ENCODE results near the gene MCRIP1. TPM values are rescaled to one million over a fixed set of nuclear protein-coding genes. Genes with fewer than 3 reads are reported as not detected.

The MCRIP1 gene
- total and polyA plus RNA-seq, 2 of the 8 experiments (the other 6 are each of a cell fraction or from before 2014, with no cell fraction given) = 103 to 151 TPM

- 89% methylated on average over 10 of the region's 11 CpGs; no CpG with 5 or more reads in 1 of the 2 experiments for WGBS, 2 experiments (ENCODE audit: extremely low coverage in 1 of 2, insufficient coverage in 1 of 2, insufficient read length in 1 of 2, insufficient replicate concordance in 2 of 2, low coverage in 1 of 2, low lambda C conversion rate in 2 of 2, missing lambda C conversion rate in 1 of 2)
- POLR2A ChIA-PET (ENCODE audit: partially characterized antibody) = interaction anchor here (0.9 to 2.2 kb wide), 7 partner anchors 9 to 122 kb away, joined by 3 to 9 read pairs (median 3); partner anchors contain the start of genes MCRIP1 and MRPL12
- CTCF ChIA-PET (ENCODE audit: partially characterized antibody) = interaction anchor here (0.7 to 2.2 kb wide), 9 partner anchors 11 to 185 kb away, joined by 3 to 6 read pairs (median 5); no protein-coding TSS in a partner anchor
- TF ChIP-seq GTF2F1 (IDR thresholded peaks at IDR 0.05; ENCODE audit: borderline replicate concordance, low read depth, low read length) (no peak), KDM5A (IDR thresholded peaks at IDR 0.05; ENCODE audit: low read length) (no peak), CBX5 (IDR thresholded peaks at IDR 0.05; ENCODE audit: low read depth, low read length) (no peak), RBBP5 (IDR thresholded peaks at IDR 0.05; ENCODE audit: borderline replicate concordance, low read depth, low read length) (no peak), HDAC6 (IDR thresholded peaks at IDR 0.05; ENCODE audit: low read depth, low read length) (no peak), SAP30 (IDR thresholded peaks at IDR 0.05; ENCODE audit: insufficient read depth, insufficient replicate concordance, low read length) (no peak), BACH1 (IDR thresholded peaks at IDR 0.05; ENCODE audit: low read length) (no peak), CREB1 (IDR thresholded peaks at IDR 0.05) (no peak), EZH2 (IDR thresholded peaks at IDR 0.05; ENCODE audit: low read depth, low read length, severe bottlenecking) (no peak), CTBP2 (IDR thresholded peaks at IDR 0.05; ENCODE audit: borderline replicate concordance, insufficient read depth, insufficient read length, low read length) (no peak), YY1 (IDR thresholded peaks at IDR 0.05; ENCODE audit: low read depth, low read length) (no peak), RFX5 (IDR thresholded peaks at IDR 0.05; ENCODE audit: borderline replicate concordance, low read depth, low read length) (no peak), SIRT6 (IDR thresholded peaks at IDR 0.05; ENCODE audit: low read length) (no peak), BRCA1 (IDR thresholded peaks at IDR 0.05; ENCODE audit: low read depth, low read length) (no peak)
These were observed 8.5 kb downstream of the MCRIP1 start for GRCh38 chr17:81824595-81824994.

More at GRCh38 chr17:81824595-81824994, 8.5 kb downstream of the MCRIP1 start:
- H3K27ac ChIP-seq (ENCODE audit: low read depth, low read length) = peak overlapping the region; percentile 36; the same call in 1 of the 2 replicates
- 0 out of 7 replicates have a peak overlapping the region, but pooled peaks of 1 of the 4 experiments have one; percentile 3 for H3K9ac ChIP-seq (replicated peaks in 1 of 4; ENCODE audit: extremely low read depth in 1 of 4, low read depth in 3 of 4, low read length in 3 of 4)
- no peak overlapping the region for H4K91ac ChIP-seq (replicated peaks; ENCODE audit: insufficient read length, low read length)
- no peaks in the 10 kb centered on the region; a peak in 1 of 8 replicates for H3K36me3 ChIP-seq (ENCODE audit: control insufficient read depth in 2 of 4, insufficient read depth in 4 of 4, low read length in 3 of 4)
- no peak overlapping the region for H3K56ac ChIP-seq (replicated peaks; ENCODE audit: insufficient read length, low read depth, low read length)
- H3K4me1 ChIP-seq (replicated peaks in 1 of 4; ENCODE audit: control insufficient read depth in 3 of 4, insufficient read depth in 4 of 4, low read length in 3 of 4) = peaks cover 0 to 14% (median 7%) of the 10 kb centered on the region in 4 experiments; a peak in 5 of 7 replicates
- no peak overlapping the region for H3K4ac ChIP-seq (replicated peaks; ENCODE audit: insufficient read length, low read depth, low read length)
- H2BK15ac ChIP-seq (ENCODE audit: low read length) = no peak overlapping the region
- H4K8ac ChIP-seq (ENCODE audit: extremely low read depth, insufficient read depth, low read length) = no peak overlapping the region
- H3K27me3 ChIP-seq (replicated peaks in 1 of 4; ENCODE audit: control insufficient read depth in 3 of 4, extremely low read depth in 1 of 4, insufficient read depth in 3 of 4, low read length in 3 of 4) = no peaks in the 10 kb centered on the region
- no peak for FAIRE-seq
- H3K23ac ChIP-seq (ENCODE audit: insufficient read length) = no peak overlapping the region
- H4K5ac ChIP-seq (ENCODE audit: insufficient read length, low read depth, low read length) = no peak overlapping the region
- no peak for DNase-seq (ENCODE audit: low read depth in 1 of 2, low spot score in 2 of 2)
- no peak overlapping the region for H2AK5ac ChIP-seq (ENCODE audit: low read depth, low read length)
- H3K9me3 ChIP-seq (ENCODE audit: insufficient read depth in 2 of 2, low read depth in 1 of 2, low read length in 1 of 2) = no peaks in the 10 kb centered on the region
- no peak overlapping the region for H3K14ac ChIP-seq (ENCODE audit: insufficient read length)
- H3K79me2 ChIP-seq (ENCODE audit: control insufficient read depth in 1 of 2, insufficient read depth in 2 of 2, low read length in 2 of 2) = peaks cover 0 to 3% of the 10 kb centered on the region in 2 experiments; a peak in 1 of 4 replicates
- no peak overlapping the region for H2BK12ac ChIP-seq (ENCODE audit: low read depth, low read length)
- H4K20me1 ChIP-seq (replicated peaks in 1 of 2; ENCODE audit: control insufficient read depth in 1 of 2, insufficient read depth in 2 of 2, low read length in 2 of 2) = peaks cover 4 to 14% of the 10 kb centered on the region in 2 experiments
- H3K4me2 ChIP-seq (ENCODE audit: insufficient read depth in 1 of 2, low read depth in 2 of 2, low read length in 2 of 2) = no peak overlapping the region
- no peak overlapping the region for H2AFZ ChIP-seq (ENCODE audit: low read length)
- H3K18ac ChIP-seq (ENCODE audit: extremely low read depth, low read length) = no peak overlapping the region
- H3K79me1 ChIP-seq (ENCODE audit: low read depth, low read length) = peaks cover 2% of the 10 kb centered on the region; the same call in 1 of the 2 replicates
- H2BK120ac ChIP-seq (replicated peaks; ENCODE audit: low read depth, low read length) = no peak overlapping the region
- H3K23me2 ChIP-seq (ENCODE audit: low read depth, low read length) = no peaks in the 10 kb centered on the region
- no peak overlapping the region for H3K4me3 ChIP-seq (ENCODE audit: extremely low read depth in 1 of 4, insufficient read depth in 2 of 4, low read depth in 3 of 4, low read length in 4 of 4)
- H2BK20ac ChIP-seq (ENCODE audit: low read length) = no peak overlapping the region
- no peak overlapping the region for H2BK5ac ChIP-seq (ENCODE audit: low read depth, low read length)

Data from H1 (cell line).